ENCODE measurements around the gene PITPNM2. TPM values are rescaled to one million over a fixed set of nuclear protein-coding genes. Genes with fewer than 3 reads are reported as not detected.

PITPNM2 gene
- total RNA-seq, 2 donors from 2014 or later = 3.2 to 13.4 TPM

- 94% methylated on average over 3 to 4 of the region's 4 CpGs for WGBS, 2 experiments (ENCODE audit: insufficient coverage in 1 of 2, insufficient read length in 1 of 2)
- peaks cover 7% of the 10 kb centered on the region for H3K36me3 Mint-ChIP-seq (ENCODE audit: low read depth)
- no peak for TF ChIP-seq CTCF (conservative IDR thresholded peaks at IDR 0.05)
- Histone ChIP-seq H3K4me1 (ENCODE audit: control insufficient read depth, insufficient read depth, low read length) (no peaks in the 10 kb centered on the region), H3K9me3 (ENCODE audit: control insufficient read depth, low read length) (no peaks in the 10 kb centered on the region), H3K4me3 (ENCODE audit: low read length) (no peak overlapping the region), H3K9ac (ENCODE audit: extremely low read depth, low read length, poor library complexity, severe bottlenecking) (no peak overlapping the region), H3K27ac (ENCODE audit: low read depth, low read length) (no peak overlapping the region), H3K36me3 (ENCODE audit: control insufficient read depth, insufficient read depth, low read length) (no peaks in the 10 kb centered on the region), H3K27me3 (ENCODE audit: control insufficient read depth, insufficient read depth, low read length, poor library complexity, severe bottlenecking) (no peaks in the 10 kb centered on the region)
- no peaks in the 10 kb centered on the region for H3K27me3 Mint-ChIP-seq (ENCODE audit: insufficient read depth)
- peak overlapping the region; percentile 75 for H3K27ac Mint-ChIP-seq
- no peak overlapping the region for H3K4me3 Mint-ChIP-seq
- peaks cover 10% of the 10 kb centered on the region for H3K4me1 Mint-ChIP-seq
- DNase-seq = peak; percentile 64
- peaks cover 4% of the 10 kb centered on the region for H3K9me3 Mint-ChIP-seq
Observed at GRCh38 chr12:123131291-123131832, 19.5 kb downstream of the PITPNM2 start.

- Mint-ChIP-seq H3K27ac (no peak overlapping the region), H3K4me3 (no peak overlapping the region), H3K36me3 (ENCODE audit: low read depth) (peaks cover 2% of the 10 kb centered on the region), H3K9me3 (no peaks in the 10 kb centered on the region), H3K27me3 (ENCODE audit: insufficient read depth) (no peaks in the 10 kb centered on the region), H3K4me1 (peaks cover 14% of the 10 kb centered on the region)
- Histone ChIP-seq H3K27me3 (ENCODE audit: control insufficient read depth, insufficient read depth, low read length, poor library complexity, severe bottlenecking) (no peaks in the 10 kb centered on the region), H3K27ac (ENCODE audit: low read depth, low read length) (no peak overlapping the region), H3K36me3 (ENCODE audit: control insufficient read depth, insufficient read depth, low read length) (no peaks in the 10 kb centered on the region), H3K4me3 (ENCODE audit: low read length) (no peak overlapping the region), H3K9me3 (ENCODE audit: control insufficient read depth, low read length) (no peaks in the 10 kb centered on the region), H3K9ac (ENCODE audit: extremely low read depth, low read length, poor library complexity, severe bottlenecking) (no peak overlapping the region), H3K4me1 (ENCODE audit: control insufficient read depth, insufficient read depth, low read length) (no peaks in the 10 kb centered on the region)
- WGBS, 2 experiments (ENCODE audit: insufficient coverage in 1 of 2, insufficient read length in 1 of 2) = 94 to 100% methylated on average over 3 to 4 of the region's 4 CpGs
- DNase-seq = no peak
- TF ChIP-seq CTCF (conservative IDR thresholded peaks at IDR 0.05) = no peak
Observed at GRCh38 chr12:123129621-123130020, 21.3 kb downstream of the PITPNM2 start.

DNA sequence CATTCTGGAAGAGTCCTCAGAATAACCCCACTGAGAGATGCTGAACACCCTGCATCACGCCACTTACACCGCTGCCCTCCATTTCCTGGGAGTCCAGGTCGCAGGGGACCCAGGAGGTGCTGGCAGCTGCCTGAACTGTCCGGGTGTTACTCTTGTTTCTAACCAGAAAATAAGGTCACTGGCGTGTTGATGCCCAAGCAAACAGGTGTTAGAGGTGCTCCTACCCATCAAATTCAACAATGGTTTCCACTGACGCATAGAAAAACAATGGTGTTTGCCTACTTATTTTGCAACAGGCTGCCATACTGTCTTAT, 23.8 kb downstream of the PITPNM2 start:
- DNase-seq = peak; percentile 56
- no peaks in the 10 kb centered on the region for H3K9me3 ChIP-seq (ENCODE audit: control insufficient read depth, low read length)
- no peaks in the 10 kb centered on the region for H3K4me1 ChIP-seq (ENCODE audit: control insufficient read depth, insufficient read depth, low read length)
- Mint-ChIP-seq H3K9me3 (no peaks in the 10 kb centered on the region), H3K4me1 (peaks cover 14% of the 10 kb centered on the region), H3K36me3 (ENCODE audit: low read depth) (peaks cover 2% of the 10 kb centered on the region), H3K27ac (no peak overlapping the region), H3K4me3 (no peak overlapping the region), H3K27me3 (ENCODE audit: insufficient read depth) (no peaks in the 10 kb centered on the region)
- H3K4me3 ChIP-seq (ENCODE audit: low read length) = no peak overlapping the region
- WGBS, 2 experiments (ENCODE audit: insufficient coverage in 1 of 2, insufficient read length in 1 of 2) = 94 to 100% methylated on average over 6 of the region's 6 CpGs
- H3K36me3 ChIP-seq (ENCODE audit: control insufficient read depth, insufficient read depth, low read length) = no peaks in the 10 kb centered on the region
- no peak for TF ChIP-seq CTCF (conservative IDR thresholded peaks at IDR 0.05)
- H3K27me3 ChIP-seq (ENCODE audit: control insufficient read depth, insufficient read depth, low read length, poor library complexity, severe bottlenecking) = no peaks in the 10 kb centered on the region
- no peak overlapping the region for H3K27ac ChIP-seq (ENCODE audit: low read depth, low read length)
- H3K9ac ChIP-seq (ENCODE audit: extremely low read depth, low read length, poor library complexity, severe bottlenecking) = no peak overlapping the region
